K562 treated with DMSO at 1 percent for 48 hours (cell line): Measurements from ENCODE around the gene FAM209A. TPM values are rescaled to one million over a fixed set of nuclear protein-coding genes. Genes with fewer than 3 reads are reported as not detected.

Source experiments
- total RNA-seq: library from RNA; unstranded; fragments of 300-600 nt; gene quantifications from 2 replicates; pipeline ENCODE4 v1.2.3, GENCODE V29; 2022; ENCODE audit warnings: low replicate concordance; ENCODE audit errors: extremely low read depth

The FAM209A gene, protein sequence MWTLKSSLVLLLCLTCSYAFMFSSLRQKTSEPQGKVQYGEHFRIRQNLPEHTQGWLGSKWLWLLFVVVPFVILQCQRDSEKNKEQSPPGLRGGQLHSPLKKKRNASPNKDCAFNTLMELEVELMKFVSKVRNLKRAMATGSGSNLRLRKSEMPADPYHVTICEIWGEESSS
- not detected in 2 replicates for total RNA-seq

DNA sequence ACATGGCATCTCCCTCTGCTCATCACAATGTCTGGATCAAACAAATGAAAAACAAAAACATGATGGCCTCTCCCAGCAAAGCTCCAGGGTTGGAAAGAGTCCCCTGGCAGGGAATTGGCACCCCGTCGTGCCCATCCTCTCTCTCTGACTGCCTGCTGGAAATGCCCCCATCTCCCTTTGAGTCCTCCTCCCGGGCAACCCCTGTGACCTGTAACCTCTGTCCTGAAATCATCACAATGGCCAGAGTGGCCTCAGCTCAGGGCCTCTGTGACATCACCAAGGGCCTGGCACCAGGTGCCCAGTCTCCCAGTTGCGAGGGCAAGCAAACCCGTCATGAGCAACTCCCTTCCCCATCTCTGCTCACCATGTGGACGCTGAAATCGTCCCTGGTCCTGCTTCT, at the start of gene FAM209A:
Gene FAM209A (plus strand): TSS at position 301 of the 400 bp plus-strand sequence. CDS start 65 bp downstream, at position 366.

DNA sequence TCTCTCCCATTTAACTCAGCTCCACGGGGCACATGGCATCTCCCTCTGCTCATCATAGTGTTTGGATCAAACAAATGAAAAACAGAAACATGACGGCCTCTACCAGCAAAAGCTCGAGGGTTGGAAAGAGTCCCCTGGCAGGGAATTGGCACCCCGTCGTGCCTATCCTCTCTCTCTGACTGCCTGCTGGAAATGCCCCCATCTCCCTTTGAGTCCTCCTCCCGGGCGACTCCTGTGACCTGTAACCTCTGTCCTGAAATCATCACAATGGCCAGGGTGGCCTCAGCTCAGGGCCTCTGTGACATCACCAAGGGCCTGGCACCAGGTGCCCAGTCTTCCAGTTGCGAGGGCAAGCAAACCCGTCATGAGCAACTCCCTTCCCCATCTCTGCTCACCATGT, 8.4 kb downstream of the FAM209A start, which contains the start of gene FAM209B:
Gene FAM209B (plus strand): TSS at position 301 of the 400 bp plus-strand sequence. CDS start 96 bp downstream, at position 397.

Other genes starting within 250 kb of the FAM209A start
- gene FAM210B, start 165.8 kb upstream of the FAM209A start, total RNA-seq = not detected in 2 replicates
- gene AURKA, start 132.5 kb upstream of the FAM209A start, total RNA-seq = not detected in 2 replicates
- gene CSTF1, start 132.1 kb upstream of the FAM209A start, total RNA-seq = not detected in 2 replicates
- not detected in 2 replicates for gene CASS4, start 112.5 kb upstream of the FAM209A start, total RNA-seq
- gene RTF2, start 56.1 kb upstream of the FAM209A start, total RNA-seq = not detected in 2 replicates
- not detected in 2 replicates for gene FAM209B, start 8.5 kb downstream of the FAM209A start, total RNA-seq
- gene TFAP2C, start 104.6 kb downstream of the FAM209A start, total RNA-seq = not detected in 2 replicates